BLaER1 treated with 17β-estradiol and CSF1 and Interleukin-3, amounts not matched to agents 10 nM and 100 nM (cell line): ENCODE measurements around the gene POLD2.
A peak's percentile ranks its signal among the peaks of the same experiment; 100 is the strongest.
"Not testable (repeated sequence)": the region's sequence is repeated elsewhere in the genome, so short reads cannot be mapped to it uniquely, and the experiment has no call there.

Source experiments
- H3K27ac ChIP-seq, 11 experiments: shearing (Covaris generic); formaldehyde crosslinking; 2 replicates each; pipeline ENCODE4 v1.8.1; 2022
- H3K27me3 ChIP-seq, 11 experiments: shearing (Covaris generic); formaldehyde crosslinking; 2 replicates each; pipeline ENCODE4 v1.8.1; 2022
- H3K36me3 ChIP-seq, 11 experiments: shearing (Covaris generic); formaldehyde crosslinking; 2 replicates each; pipeline ENCODE4 v1.8.1; 2022
- H3K4me1 ChIP-seq, 10 experiments: shearing (Covaris generic); formaldehyde crosslinking; 2 replicates each; pipeline ENCODE4 v1.8.1; 2022
- H3K4me2 ChIP-seq, 11 experiments: shearing (Covaris generic); formaldehyde crosslinking; 2 replicates each; pipeline ENCODE4 v1.8.1; 2022
- H3K4me3 ChIP-seq, 10 experiments: shearing (Covaris generic); formaldehyde crosslinking; 2 replicates each; pipeline ENCODE4 v1.8.1; 2022
- H3K9ac ChIP-seq, 11 experiments: shearing (Covaris generic); formaldehyde crosslinking; 2 replicates each; pipeline ENCODE4 v1.8.1; 2022
- H3K9me3 ChIP-seq, 11 experiments: shearing (Covaris generic); formaldehyde crosslinking; replicated peaks in 1 of 11; 2 replicates each; pipeline ENCODE4 v1.8.1; 2022
- H4K20me1 ChIP-seq, 11 experiments: shearing (Covaris generic); formaldehyde crosslinking; 2 replicates each; pipeline ENCODE4 v1.8.1; 2022
- Cebpa-rat ChIP-seq, 11 experiments: shearing (Covaris generic); IDR thresholded peaks; 2 replicates each; pipeline ENCODE4 v1.8.1; 2022

Gene POLD2

GRCh38 chr7:44131173-44132029, 8.1 kb upstream of the POLD2 start:
- Histone ChIP-seq H3K36me3 (no peaks in the 10 kb centered on the region), H3K4me2 (peak overlapping the region in 8 of 11 experiments; percentile 4 to 93 (median 88); a peak in 11 of 22 replicates)

GRCh38 chr7:44128721-44129582, 5.6 kb upstream of the POLD2 start:
- Histone ChIP-seq H3K9me3 (no peaks in the 10 kb centered on the region), H3K27me3 (no peaks in the 10 kb centered on the region), H3K9ac (peak overlapping the region in 9 of 11 experiments; percentile 19 to 66 (median 36); a peak in 13 of 22 replicates), H3K4me2 (peak overlapping the region; percentile 68 to 93 (median 85)), H3K27ac (peak overlapping the region; percentile 27 to 86 (median 72); a peak in 21 of 22 replicates), H4K20me1 (no peaks in the 10 kb centered on the region), H3K4me3 (peak overlapping the region in 1 of 10 experiments; percentile 28; a peak in 1 of 20 replicates), H3K4me1 (peaks cover 48 to 79% (median 68%) of the 10 kb centered on the region in 10 experiments), H3K36me3 (no peaks in the 10 kb centered on the region)
- TF ChIP-seq Cebpa-rat (IDR thresholded peaks at IDR 0.05), result no peak

More at GRCh38 chr7:44131173-44132029, 8.1 kb upstream of the POLD2 start:
- no peak overlapping the region for H3K4me3 ChIP-seq
- peak overlapping the region in 1 of 11 experiments; percentile 86; a peak in 1 of 22 replicates for H3K27ac ChIP-seq
- H3K9ac ChIP-seq, result no peak overlapping the region
- no peak for TF ChIP-seq Cebpa-rat (IDR thresholded peaks at IDR 0.05)
- H3K4me1 ChIP-seq, result peaks cover 44 to 68% (median 62%) of the 10 kb centered on the region in 10 experiments
- no peaks in the 10 kb centered on the region for H3K27me3 ChIP-seq
- no peaks in the 10 kb centered on the region for H4K20me1 ChIP-seq
- H3K9me3 ChIP-seq, result no peaks in the 10 kb centered on the region

GRCh38 chr7:44127161-44127560, 3.8 kb upstream of the POLD2 start:
- Histone ChIP-seq H3K27me3 (no peaks in the 10 kb centered on the region), H4K20me1 (no peaks in the 10 kb centered on the region), H3K9me3 (no peaks in the 10 kb centered on the region), H3K4me1 (peaks cover 50 to 84% (median 74%) of the 10 kb centered on the region in 10 experiments), H3K4me2 (peak overlapping the region; percentile 68 to 93 (median 85); a peak in 21 of 22 replicates), H3K36me3 (peaks cover 0 to 2% (median under 1%) of the 10 kb centered on the region in 11 experiments; a peak in 5 of 22 replicates), H3K9ac (peak overlapping the region in 7 of 11 experiments; percentile 2 to 65 (median 27); a peak in 7 of 22 replicates), H3K27ac (peak overlapping the region; percentile 10 to 86 (median 71); a peak in 20 of 22 replicates), H3K4me3 (no peak overlapping the region)
- TF ChIP-seq Cebpa-rat (IDR thresholded peaks at IDR 0.05), result no peak

GRCh38 chr7:44126574-44126973, 3.2 kb upstream of the POLD2 start:
- Histone ChIP-seq H3K9ac (peak overlapping the region in 1 of 11 experiments; percentile 65; a peak in 1 of 22 replicates), H3K27ac (peak overlapping the region; percentile 10 to 86 (median 71); a peak in 14 of 22 replicates), H3K4me2 (peak overlapping the region in 8 of 11 experiments; percentile 73 to 93 (median 88); a peak in 13 of 22 replicates), H3K4me1 (peaks cover 56 to 89% (median 79%) of the 10 kb centered on the region in 10 experiments)
- H4K20me1 ChIP-seq, H3K9me3 ChIP-seq, H3K4me3 ChIP-seq, H3K36me3 ChIP-seq, H3K27me3 ChIP-seq: not testable (repeated sequence)

GRCh38 chr7:44124822-44125202, 1.5 kb upstream of the POLD2 start:
- Histone ChIP-seq H3K36me3 (peaks cover 20 to 25% (median 24%) of the 10 kb centered on the region in 11 experiments), H3K9ac (peak overlapping the region in 1 of 11 experiments; percentile 26; a peak in 1 of 22 replicates), H3K27me3 (no peaks in the 10 kb centered on the region), H3K4me2 (peak overlapping the region in 5 of 11 experiments; percentile 27 to 97 (median 93); a peak in 8 of 22 replicates), H4K20me1 (peaks cover 0 to 6% (median 3%) of the 10 kb centered on the region in 11 experiments; a peak in 9 of 22 replicates), H3K27ac (no peak overlapping the region; a peak in 1 of 22 replicates), H3K4me1 (peaks cover 62 to 88% (median 78%) of the 10 kb centered on the region in 10 experiments), H3K9me3 (no peaks in the 10 kb centered on the region), H3K4me3 (no peak overlapping the region)
- TF ChIP-seq Cebpa-rat (IDR thresholded peaks at IDR 0.05), result no peak

GRCh38 chr7:44122529-44122928, 819 bp downstream of the POLD2 start:
- no peaks in the 10 kb centered on the region for H3K9me3 ChIP-seq
- peaks cover 44 to 72% (median 61%) of the 10 kb centered on the region in 10 experiments for H3K4me1 ChIP-seq
- peaks cover 0 to 25% (median 19%) of the 10 kb centered on the region in 11 experiments; a peak in 14 of 22 replicates for H4K20me1 ChIP-seq
- H3K4me2 ChIP-seq, result peak overlapping the region; percentile 85 to 98 (median 94)
- no peak for TF ChIP-seq Cebpa-rat (IDR thresholded peaks at IDR 0.05)
- H3K9ac ChIP-seq, result peak overlapping the region; percentile 78 to 94 (median 87)
- H3K27me3 ChIP-seq, result no peaks in the 10 kb centered on the region
- peaks cover 37 to 44% (median 42%) of the 10 kb centered on the region in 11 experiments for H3K36me3 ChIP-seq
- peak overlapping the region; percentile 63 to 88 (median 76) for H3K4me3 ChIP-seq
- H3K27ac ChIP-seq, result peak overlapping the region in 10 of 11 experiments; percentile 75 to 93 (median 87); a peak in 20 of 22 replicates

GRCh38 chr7:44121761-44122420, 1.5 kb downstream of the POLD2 start:
- H3K4me2 ChIP-seq, result peak overlapping the region; percentile 85 to 98 (median 94)
- H3K27ac ChIP-seq, result peak overlapping the region in 8 of 11 experiments; percentile 21 to 93 (median 86); a peak in 12 of 22 replicates
- peak overlapping the region in 9 of 10 experiments; percentile 63 to 88 (median 77); a peak in 17 of 20 replicates for H3K4me3 ChIP-seq
- no peaks in the 10 kb centered on the region for H3K9me3 ChIP-seq
- peaks cover 38 to 66% (median 54%) of the 10 kb centered on the region in 10 experiments for H3K4me1 ChIP-seq
- no peak for TF ChIP-seq Cebpa-rat (IDR thresholded peaks at IDR 0.05)
- H4K20me1 ChIP-seq, result peaks cover 0 to 31% (median 25%) of the 10 kb centered on the region in 11 experiments; a peak in 17 of 22 replicates
- no peaks in the 10 kb centered on the region for H3K27me3 ChIP-seq
- H3K36me3 ChIP-seq, result peaks cover 43 to 51% (median 49%) of the 10 kb centered on the region in 11 experiments
- H3K9ac ChIP-seq, result peak overlapping the region; percentile 78 to 94 (median 87); a peak in 19 of 22 replicates

GRCh38 chr7:44120395-44120794, 3.0 kb downstream of the POLD2 start:
- H3K27me3 ChIP-seq, result no peaks in the 10 kb centered on the region
- no peak for TF ChIP-seq Cebpa-rat (IDR thresholded peaks at IDR 0.05)
- H3K27ac ChIP-seq, result no peak overlapping the region
- H3K4me3 ChIP-seq, result no peak overlapping the region
- H3K9me3 ChIP-seq, result no peaks in the 10 kb centered on the region
- peak overlapping the region in 2 of 11 experiments; percentile 1 to 11; a peak in 1 of 22 replicates for H3K9ac ChIP-seq
- peak overlapping the region in 5 of 11 experiments; percentile 26 to 98 (median 85); a peak in 6 of 22 replicates for H3K4me2 ChIP-seq
- peaks cover 0 to 46% (median 40%) of the 10 kb centered on the region in 11 experiments; a peak in 18 of 22 replicates for H4K20me1 ChIP-seq
- peaks cover 32 to 54% (median 49%) of the 10 kb centered on the region in 10 experiments for H3K4me1 ChIP-seq
- peaks cover 57 to 66% (median 63%) of the 10 kb centered on the region in 11 experiments for H3K36me3 ChIP-seq
